ENCODE measurements around the gene CNOT1.

CNOT1 gene

GRCh38 chr16:58507195-58507962 is 122.2 kb downstream of the CNOT1 start:
- no peak overlapping the region for H3K4me3 Mint-ChIP-seq
- no peak overlapping the region for H3K27ac Mint-ChIP-seq
- H3K9me3 Mint-ChIP-seq: no peaks in the 10 kb centered on the region
- ATAC-seq (no peak), DNase-seq (no peak)
- peaks cover 12% of the 10 kb centered on the region for H3K27me3 Mint-ChIP-seq
- H3K4me1 Mint-ChIP-seq: peaks cover 12% of the 10 kb centered on the region

- DNase-seq (peak in 1 of 2 donors; percentile 8), ATAC-seq (no peak)
- Mint-ChIP-seq H3K27me3 (peaks cover 20% of the 10 kb centered on the region), H3K4me1 (peaks cover 10% of the 10 kb centered on the region), H3K9me3 (no peaks in the 10 kb centered on the region), H3K4me3 (no peak overlapping the region), H3K27ac (no peak overlapping the region)
These were observed 123.1 kb downstream of the CNOT1 start for GRCh38 chr16:58506241-58507194.

GRCh38 chr16:58503863-58504688 is 125.5 kb downstream of the CNOT1 start:
- H3K27ac Mint-ChIP-seq: no peak overlapping the region
- H3K27me3 Mint-ChIP-seq: peaks cover 37% of the 10 kb centered on the region
- no peak overlapping the region for H3K4me3 Mint-ChIP-seq
- DNase-seq (no peak), ATAC-seq (no peak)
- H3K4me1 Mint-ChIP-seq: peaks cover 28% of the 10 kb centered on the region
- no peaks in the 10 kb centered on the region for H3K9me3 Mint-ChIP-seq

- no peaks in the 10 kb centered on the region for H3K9me3 Mint-ChIP-seq
- peak overlapping the region in 1 of 2 donors; percentile 78 for H3K27ac Mint-ChIP-seq
- ATAC-seq (no peak), DNase-seq (no peak)
- H3K4me1 Mint-ChIP-seq: peaks cover 28% of the 10 kb centered on the region
- no peak overlapping the region for H3K4me3 Mint-ChIP-seq
- peaks cover 37% of the 10 kb centered on the region for H3K27me3 Mint-ChIP-seq
These were observed 126.3 kb downstream of the CNOT1 start for GRCh38 chr16:58503166-58503862.

- Mint-ChIP-seq H3K4me3 (no peak overlapping the region), H3K9me3 (no peaks in the 10 kb centered on the region), H3K4me1 (peaks cover 37% of the 10 kb centered on the region), H3K27ac (no peak overlapping the region), H3K27me3 (peaks cover 37% of the 10 kb centered on the region)
- DNase-seq: no peak
- ATAC-seq: no peak
These were observed 127.3 kb downstream of the CNOT1 start for GRCh38 chr16:58502217-58502921.

GRCh38 chr16:58501242-58502131 is 128.1 kb downstream of the CNOT1 start:
- H3K9me3 Mint-ChIP-seq: no peaks in the 10 kb centered on the region
- peaks cover 46% of the 10 kb centered on the region for H3K4me1 Mint-ChIP-seq
- DNase-seq (peak; percentile 21 to 32), ATAC-seq (peak; percentile 41)
- H3K27me3 Mint-ChIP-seq: peaks cover 37% of the 10 kb centered on the region
- peak overlapping the region; percentile 67 to 90 for H3K27ac Mint-ChIP-seq
- H3K4me3 Mint-ChIP-seq: peak overlapping the region; percentile 79 to 90

- H3K4me3 Mint-ChIP-seq: peak overlapping the region; percentile 79 to 90
- DNase-seq (no peak), ATAC-seq (peak; percentile 33)
- peaks cover 50% of the 10 kb centered on the region for H3K4me1 Mint-ChIP-seq
- peaks cover 37% of the 10 kb centered on the region for H3K27me3 Mint-ChIP-seq
- H3K9me3 Mint-ChIP-seq: no peaks in the 10 kb centered on the region
- peak overlapping the region in 1 of 2 donors; percentile 90 for H3K27ac Mint-ChIP-seq
These were observed 129.0 kb downstream of the CNOT1 start for GRCh38 chr16:58500430-58501241.

GRCh38 chr16:58499615-58500351 is 129.8 kb downstream of the CNOT1 start, which contains the start of gene NDRG4:
Gene NDRG4, plus strand, starts transcription at chr16:58500143. Its CDS starts 106 bp downstream, at chr16:58500249.
- Mint-ChIP-seq H3K27me3 (peaks cover 37% of the 10 kb centered on the region), H3K4me3 (peak within 1 kb of the TSS; percentile 79 to 90), H3K4me1 (peaks cover 58% of the 10 kb centered on the region), H3K9me3 (no peaks in the 10 kb centered on the region), H3K27ac (peak within 1 kb of the TSS in 1 of 2 donors; percentile 90)
- DNase-seq (peak; percentile 48 to 55), ATAC-seq (peak; percentile 55)

GRCh38 chr16:58499092-58499511 is 130.5 kb downstream of the CNOT1 start:
- H3K4me3 Mint-ChIP-seq: no peak overlapping the region
- ATAC-seq (no peak), DNase-seq (no peak)
- no peak overlapping the region for H3K27ac Mint-ChIP-seq
- no peaks in the 10 kb centered on the region for H3K9me3 Mint-ChIP-seq
- H3K4me1 Mint-ChIP-seq: peaks cover 63% of the 10 kb centered on the region
- peaks cover 41% of the 10 kb centered on the region for H3K27me3 Mint-ChIP-seq

- Mint-ChIP-seq H3K9me3 (no peaks in the 10 kb centered on the region), H3K27ac (no peak overlapping the region), H3K4me1 (peaks cover 63% of the 10 kb centered on the region), H3K27me3 (peaks cover 44% of the 10 kb centered on the region), H3K4me3 (no peak overlapping the region)
- ATAC-seq (no peak), DNase-seq (no peak)
These were observed 131.1 kb downstream of the CNOT1 start for GRCh38 chr16:58498341-58499091.

- H3K9me3 Mint-ChIP-seq: no peaks in the 10 kb centered on the region
- no peak for DNase-seq
- no peak overlapping the region for H3K4me3 Mint-ChIP-seq
- H3K27me3 Mint-ChIP-seq: peaks cover 43% of the 10 kb centered on the region
- H3K4me1 Mint-ChIP-seq: peaks cover 63% of the 10 kb centered on the region
- ATAC-seq: no peak
- H3K27ac Mint-ChIP-seq: no peak overlapping the region
These were observed 131.7 kb downstream of the CNOT1 start for GRCh38 chr16:58497935-58498334.

Data from stimulated activated naive CD8-positive, alpha-beta T cell treated with anti-CD3 and anti-CD28 coated beads, Interleukin-15, amount 100 ng/mL, for 72 hours (primary cell).